ENCODE measurements around the gene MYL7.

MYL7 gene

DNA sequence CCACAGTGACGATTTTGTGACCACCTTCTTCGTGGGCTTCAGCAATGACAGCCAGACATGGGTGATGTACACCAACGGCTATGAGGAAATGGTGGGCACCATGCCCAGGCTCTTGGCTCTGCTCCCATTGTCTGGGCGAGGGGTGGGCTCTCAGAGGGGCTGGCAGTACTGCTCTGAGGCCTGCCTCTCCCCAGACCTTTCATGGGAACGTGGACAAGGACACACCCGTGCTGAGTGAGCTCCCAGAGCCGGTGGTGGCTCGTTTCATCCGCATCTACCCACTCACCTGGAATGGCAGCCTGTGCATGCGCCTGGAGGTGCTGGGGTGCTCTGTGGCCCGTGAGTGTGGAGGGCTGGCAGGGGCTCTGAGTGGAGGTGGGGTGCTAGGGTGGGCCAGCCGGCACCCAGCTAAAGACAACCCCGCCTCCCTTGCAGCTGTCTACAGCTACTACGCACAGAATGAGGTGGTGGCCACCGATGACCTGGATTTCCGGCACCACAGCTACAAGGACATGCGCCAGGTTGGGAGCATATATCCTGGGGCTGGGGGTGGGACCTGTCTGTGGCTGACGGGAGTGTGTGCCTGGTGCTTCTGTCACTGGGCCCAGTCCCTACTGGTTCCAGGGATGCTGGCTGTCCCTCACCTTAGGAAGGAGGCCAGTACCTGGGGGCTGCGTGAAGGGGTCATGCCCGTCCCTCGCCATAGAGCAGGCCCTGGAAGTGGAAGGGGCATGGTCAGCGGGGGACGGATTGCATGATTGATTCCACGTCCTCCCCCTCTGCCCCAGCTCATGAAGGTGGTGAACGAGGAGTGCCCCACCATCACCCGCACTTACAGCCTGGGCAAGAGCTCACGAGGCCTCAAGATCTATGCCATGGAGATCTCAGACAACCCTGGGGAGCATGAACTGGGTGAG lies 30.2 kb downstream of the MYL7 start:
- DNase-seq: no peak

DNA sequence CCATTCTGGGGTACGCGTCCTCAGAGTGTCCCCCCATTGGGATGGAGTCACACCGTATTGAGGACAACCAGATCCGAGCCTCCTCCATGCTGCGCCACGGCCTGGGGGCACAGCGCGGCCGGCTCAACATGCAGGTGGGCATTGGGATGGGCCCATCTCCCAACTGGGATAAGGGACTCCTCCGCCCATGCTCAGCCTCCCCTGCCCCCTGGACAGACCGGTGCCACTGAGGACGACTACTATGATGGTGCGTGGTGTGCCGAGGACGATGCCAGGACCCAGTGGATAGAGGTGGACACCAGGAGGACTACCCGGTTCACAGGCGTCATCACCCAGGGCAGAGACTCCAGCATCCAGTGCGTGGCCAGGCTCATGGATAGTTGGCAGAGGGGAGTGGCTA lies 31.1 kb downstream of the MYL7 start:
- no peak for DNase-seq

DNA sequence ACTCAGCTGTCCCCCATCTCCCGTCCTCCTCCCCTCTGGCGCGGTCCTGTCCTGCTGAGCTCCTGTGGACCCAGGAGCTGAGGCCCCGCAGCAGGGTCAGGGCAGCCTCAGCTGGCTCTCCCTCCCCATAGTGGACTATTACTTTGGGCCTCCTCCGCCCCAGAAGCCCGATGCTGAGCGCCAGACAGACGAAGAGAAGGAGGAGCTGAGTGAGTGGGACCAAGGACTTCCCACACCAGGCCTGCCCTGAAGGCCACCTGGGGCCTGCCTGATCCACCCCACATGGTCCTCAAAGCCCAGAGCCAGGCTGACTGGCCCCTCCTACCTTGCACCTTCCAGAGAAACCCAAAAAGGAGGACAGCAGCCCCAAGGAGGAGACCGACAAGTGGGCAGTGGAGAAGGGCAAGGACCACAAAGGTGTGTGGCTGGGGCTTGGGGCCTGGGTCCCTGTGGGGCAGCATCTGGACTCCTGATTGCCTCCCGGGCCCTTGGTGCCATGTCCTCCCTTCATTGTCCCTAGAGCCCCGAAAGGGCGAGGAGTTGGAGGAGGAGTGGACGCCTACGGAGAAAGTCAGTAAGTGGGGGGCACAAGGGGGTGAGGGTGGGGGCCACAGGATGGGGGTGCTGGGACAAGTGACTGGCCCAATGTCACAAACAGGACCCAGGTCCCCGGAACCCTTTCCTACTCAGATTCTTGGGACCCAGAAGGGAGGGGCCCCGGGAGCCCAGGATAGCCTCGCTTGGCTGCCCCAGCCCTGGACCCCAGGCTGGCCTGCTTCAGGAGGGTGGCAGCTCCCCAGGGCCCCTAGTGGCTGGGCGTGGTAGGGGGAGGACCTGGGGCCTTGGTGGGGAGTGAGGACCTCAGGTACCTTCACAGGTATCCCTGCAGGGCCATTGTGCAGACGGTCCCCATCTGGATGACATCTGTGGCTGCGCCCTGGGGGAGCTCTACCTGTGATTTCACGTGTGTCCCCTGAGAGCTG lies 32.1 kb downstream of the MYL7 start:
- DNase-seq: no peak

- no peak for DNase-seq
Measured at GRCh38 chr7:44107961-44108767, 33.0 kb downstream of the MYL7 start.

GRCh38 chr7:44107116-44107960 lies 33.8 kb downstream of the MYL7 start:
- no peak for DNase-seq

GRCh38 chr7:44106311-44107065 lies 34.6 kb downstream of the MYL7 start:
- DNase-seq: no peak

DNA sequence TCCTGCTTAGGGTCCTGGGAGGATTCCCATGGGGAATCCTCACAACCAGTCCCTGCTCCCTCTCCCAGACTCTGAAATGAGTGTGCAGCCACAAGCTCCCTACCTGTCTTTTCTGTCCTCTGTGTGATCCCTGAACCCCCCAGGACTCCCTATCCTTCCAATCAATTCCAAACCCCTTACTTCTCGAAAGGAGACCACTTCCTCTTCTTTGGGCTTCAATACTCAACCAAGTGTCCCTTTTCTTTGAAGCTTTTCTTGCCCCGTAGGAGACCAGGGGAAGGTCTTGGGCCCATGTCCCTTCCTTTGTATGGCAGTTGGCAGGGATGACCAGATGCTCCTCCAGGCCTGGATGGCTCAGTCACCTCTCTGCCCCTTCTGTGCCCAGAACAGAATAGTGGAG lies 35.3 kb downstream of the MYL7 start:
- DNase-seq: no peak

- no peak for DNase-seq
Measured at GRCh38 chr7:44104860-44105771, 36.0 kb downstream of the MYL7 start.

- no peak for DNase-seq
Measured at GRCh38 chr7:44103923-44104859, 36.9 kb downstream of the MYL7 start, which contains the start of gene AEBP1. TSS of gene AEBP1 (plus strand) at chr7:44104345. CDS start at chr7:44104666, 321 bp downstream.

- DNase-seq: no peak
Measured at GRCh38 chr7:44103566-44103922, 37.6 kb downstream of the MYL7 start.

DNA sequence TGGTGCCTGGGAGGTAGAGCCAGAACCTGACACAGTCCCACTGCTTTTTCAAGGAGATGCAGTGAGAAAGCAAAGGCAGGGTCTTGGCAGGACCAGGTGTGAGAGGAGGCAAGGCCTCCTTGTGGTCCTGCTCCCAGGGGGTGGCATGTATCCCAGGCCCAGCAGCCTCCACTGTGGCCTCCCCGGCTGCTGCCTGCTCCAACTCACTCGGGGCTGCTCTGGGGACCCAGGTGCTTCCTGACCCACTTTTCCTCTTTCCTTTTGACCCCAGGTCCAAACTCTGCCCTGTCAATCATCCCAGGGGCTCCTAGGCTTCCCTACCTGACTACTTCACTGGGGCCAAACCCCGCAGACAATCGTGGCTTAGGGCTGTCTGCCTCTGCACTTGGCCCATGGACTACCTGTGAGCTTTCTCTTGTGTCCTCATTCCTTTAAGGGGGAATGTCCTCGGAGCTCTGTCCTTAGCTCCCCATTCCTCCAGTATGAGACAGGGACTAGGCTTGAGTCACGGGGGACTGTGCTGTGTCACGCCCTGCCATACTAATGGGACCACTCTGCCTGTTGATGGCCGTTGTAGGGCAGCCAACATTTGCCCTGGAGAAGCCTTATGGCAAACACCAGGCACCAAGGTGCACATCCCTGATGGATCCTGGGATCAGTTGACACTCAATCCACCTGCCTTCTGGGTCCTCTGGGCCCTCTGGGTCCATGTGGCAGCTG lies 38.1 kb downstream of the MYL7 start:
- DNase-seq: no peak

DNA sequence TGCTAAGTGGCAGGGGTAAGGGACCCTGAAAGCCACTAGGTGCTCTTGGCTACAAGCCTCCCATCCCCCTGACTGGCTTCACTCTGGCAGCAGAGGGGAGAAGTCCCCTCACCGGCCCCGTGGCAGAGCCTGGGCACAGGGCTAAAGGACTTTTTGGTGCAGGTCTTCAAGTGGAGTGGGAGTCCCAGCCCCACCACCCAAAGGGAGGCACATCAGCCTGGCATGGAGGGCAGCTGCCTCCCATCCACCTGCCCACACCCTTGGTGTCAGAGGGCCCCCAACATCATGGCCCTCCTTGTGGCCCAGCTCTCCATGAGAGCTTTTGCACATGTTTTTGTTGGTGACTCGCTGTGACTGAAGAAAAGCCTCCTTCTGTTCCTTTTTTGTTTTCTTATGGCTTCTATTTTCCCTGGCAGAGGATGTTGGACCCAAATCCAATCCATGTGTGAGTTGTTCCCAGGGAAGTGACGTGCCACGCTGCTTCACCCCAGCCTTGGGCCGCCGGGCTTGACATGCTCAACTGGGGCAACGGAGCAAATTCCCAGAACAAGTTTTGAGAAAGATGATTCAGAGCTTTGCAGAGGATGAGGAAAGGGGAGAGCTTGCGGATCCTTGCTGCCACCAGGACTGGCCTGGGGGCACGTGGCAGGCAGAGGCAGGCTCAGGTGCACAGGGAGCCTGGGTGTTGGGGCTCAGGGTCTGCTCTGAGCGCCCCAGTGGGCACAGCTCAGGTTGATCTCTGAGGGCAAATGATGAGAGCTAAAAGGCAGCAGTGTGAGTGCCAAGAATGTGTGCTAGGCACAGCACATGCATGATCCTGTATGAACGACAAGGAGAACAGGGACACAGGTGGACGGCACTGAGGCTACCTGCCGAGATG lies 38.9 kb downstream of the MYL7 start:
- no peak for DNase-seq

- no peak for DNase-seq
Measured at GRCh38 chr7:44101303-44101965, 39.7 kb downstream of the MYL7 start.

DNA sequence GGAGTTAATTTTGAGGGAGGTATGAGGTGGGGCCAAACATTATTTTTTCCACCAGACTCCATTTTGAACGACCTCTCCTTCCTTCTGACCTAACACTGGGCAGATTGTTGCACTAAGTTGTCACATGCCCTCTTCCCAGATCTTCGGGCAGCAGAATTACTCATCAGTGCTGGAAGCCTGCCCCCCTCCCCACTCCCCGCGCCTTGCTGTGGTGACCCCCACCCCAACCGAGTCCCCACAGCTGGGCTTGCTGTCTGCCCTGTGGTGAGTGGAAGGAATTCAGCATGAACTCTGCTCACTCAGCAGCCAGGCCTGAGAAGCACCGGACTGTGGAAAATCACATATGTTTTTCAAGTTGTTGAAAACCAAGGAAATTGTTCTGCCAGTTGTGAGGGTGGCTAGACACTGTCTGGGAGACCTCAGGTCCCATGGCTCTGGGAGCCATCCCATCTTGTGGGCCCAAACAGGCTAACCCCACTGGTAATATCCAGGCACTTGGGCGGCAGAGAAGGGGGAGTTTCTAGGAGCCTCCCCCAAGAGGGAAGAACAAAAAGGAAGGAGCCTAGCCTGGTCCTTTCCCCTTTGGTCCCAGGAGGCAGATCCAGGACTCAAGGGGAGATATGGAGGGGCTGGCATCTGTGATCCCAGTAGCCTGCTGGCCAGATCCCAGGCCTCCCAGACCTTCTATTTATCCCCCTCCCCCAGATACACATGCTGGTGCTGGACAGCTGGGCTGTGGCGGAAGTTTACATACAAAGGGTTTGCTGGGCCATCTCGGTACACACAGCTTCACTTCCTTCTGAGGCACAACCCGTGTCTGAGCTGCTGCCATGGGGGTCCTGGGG lies 40.5 kb downstream of the MYL7 start:
- no peak for DNase-seq

DNA sequence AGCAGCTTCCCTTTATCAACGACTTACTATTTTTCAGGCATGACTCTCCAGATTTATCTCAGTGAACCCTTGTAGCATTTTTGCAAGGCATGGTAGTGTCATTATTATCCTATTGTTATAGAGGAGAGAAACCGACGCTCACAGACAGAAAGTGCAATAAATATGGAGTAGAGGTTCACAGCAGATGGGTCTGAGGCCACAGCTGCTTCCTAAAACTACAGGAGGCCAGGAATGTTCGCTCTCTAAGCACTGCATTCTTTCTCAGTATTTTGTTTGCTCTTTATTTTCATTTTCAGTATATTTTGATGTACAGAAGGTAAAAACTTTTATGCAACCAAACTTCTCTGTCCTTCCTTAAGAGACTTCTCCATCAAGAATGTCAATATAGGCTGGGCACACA lies 41.5 kb downstream of the MYL7 start:
- no peak for DNase-seq
